HG02571 (cell line): ENCODE data around the gene PCCA.
A peak's percentile ranks its signal among the peaks of the same experiment; 100 is the strongest.
"Not testable (repeated sequence)": the region's sequence is repeated elsewhere in the genome, so short reads cannot be mapped to it uniquely, and the experiment has no call there.

ENCODE experiments used
- ATAC-seq: cut with Tn5 transposase; IDR thresholded peaks from one replicate; pipeline ENCODE4 v1.9.1; 2021; ENCODE audit warnings: mild to moderate bottlenecking, moderate library complexity; ENCODE audit not compliant: unreplicated experiment

The PCCA gene

DNA sequence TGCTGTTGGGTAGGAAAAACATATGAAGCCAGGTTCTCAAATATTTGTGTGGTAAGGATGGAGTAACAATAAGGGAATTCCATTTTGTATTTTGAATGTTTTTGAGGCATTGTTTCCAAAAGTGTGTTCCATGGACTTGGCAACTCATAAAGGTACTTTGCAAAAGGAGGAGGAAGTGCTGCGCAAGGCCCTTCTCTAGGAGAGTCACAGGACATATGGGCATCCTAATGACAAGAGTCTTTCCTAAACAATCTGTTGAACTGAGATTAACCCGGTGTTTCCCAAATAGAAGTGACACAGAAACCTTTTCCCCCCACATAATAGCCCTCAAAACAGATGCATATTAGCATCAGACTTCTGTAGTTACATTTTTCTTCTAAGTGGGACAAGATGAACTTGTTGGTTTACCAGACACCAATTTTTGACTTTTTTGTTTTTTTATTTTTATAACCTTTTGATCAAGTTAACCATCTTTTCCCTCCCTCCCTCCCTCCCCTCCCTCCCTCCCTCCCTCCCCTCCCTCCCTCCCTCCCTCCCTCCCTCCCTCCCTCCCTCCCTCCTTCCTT is 209.3 kb downstream of the PCCA start:
- ATAC-seq = no peak

DNA sequence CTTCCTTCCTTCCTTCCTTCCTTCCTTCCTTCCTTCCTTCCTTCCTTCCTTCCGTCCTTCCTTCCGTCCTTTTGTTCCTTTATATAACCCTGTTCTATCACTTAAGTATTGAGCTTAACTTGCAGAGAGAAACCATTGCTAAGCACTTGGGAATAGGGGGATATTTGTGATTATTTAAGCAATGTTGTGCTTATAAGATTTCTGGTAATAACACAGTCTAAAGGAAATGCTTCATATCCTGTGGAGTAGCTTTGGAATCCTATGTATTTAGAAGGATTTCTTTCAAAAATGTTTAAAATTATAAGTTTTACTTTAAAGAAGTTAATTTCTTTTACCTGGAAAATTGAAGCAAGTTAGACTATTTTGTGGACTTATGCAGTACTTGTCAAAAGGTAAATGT is 209.8 kb downstream of the PCCA start:
- ATAC-seq = no peak

DNA sequence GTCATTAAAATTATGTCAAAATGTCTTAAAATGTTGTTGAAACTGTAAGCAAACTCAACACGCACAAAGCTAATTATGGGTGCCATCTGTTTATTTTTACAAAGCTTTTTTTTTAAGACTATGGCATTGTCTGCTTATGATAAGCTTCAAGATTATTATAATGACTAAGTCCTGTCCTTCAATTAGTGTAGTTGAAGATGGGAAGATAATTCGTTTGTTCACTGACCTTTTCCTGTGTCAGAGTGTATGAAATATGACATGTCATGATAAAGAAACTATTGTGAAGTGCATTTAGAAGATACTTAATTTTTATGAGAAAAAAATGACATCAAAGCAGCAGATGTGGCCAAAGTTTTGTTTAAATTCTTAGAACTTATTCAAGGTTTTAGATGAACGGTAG is 211.3 kb downstream of the PCCA start:
- ATAC-seq = no peak

DNA sequence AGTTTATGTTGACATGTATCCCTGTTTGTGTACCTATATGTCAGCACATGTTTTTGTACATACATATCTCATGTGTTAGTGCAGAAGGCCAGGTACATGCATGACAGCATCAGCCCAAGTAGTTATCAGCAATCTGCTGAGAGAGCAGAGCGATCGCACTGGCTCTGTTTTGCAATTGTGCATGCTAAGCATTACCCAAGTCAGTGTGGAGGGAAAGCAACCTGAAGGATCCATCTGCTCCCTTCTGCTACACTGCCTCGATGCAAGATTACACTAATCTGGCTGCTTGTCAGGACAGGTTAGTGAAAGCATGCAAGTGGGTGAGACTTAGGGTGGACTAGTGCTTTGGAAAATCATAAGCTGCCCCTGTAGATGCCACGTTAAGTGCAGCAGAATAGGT is 211.8 kb downstream of the PCCA start:
- no peak for ATAC-seq

DNA sequence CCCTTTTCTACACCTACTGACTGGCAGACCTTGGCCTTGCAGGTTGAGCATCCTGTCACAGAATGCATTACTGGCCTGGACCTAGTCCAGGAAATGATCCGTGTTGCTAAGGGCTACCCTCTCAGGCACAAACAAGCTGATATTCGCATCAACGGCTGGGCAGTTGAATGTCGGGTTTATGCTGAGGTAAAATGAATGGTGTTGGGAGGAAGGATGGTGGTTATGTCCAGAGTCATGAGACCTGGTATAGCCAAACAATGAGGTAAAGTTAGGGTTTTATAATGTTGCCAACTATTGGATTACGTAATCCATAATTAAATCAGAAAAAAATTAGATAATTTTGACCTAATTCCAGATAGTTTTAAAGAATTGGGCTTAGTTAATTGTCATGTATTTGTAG is 212.5 kb downstream of the PCCA start:
- ATAC-seq = no peak

DNA sequence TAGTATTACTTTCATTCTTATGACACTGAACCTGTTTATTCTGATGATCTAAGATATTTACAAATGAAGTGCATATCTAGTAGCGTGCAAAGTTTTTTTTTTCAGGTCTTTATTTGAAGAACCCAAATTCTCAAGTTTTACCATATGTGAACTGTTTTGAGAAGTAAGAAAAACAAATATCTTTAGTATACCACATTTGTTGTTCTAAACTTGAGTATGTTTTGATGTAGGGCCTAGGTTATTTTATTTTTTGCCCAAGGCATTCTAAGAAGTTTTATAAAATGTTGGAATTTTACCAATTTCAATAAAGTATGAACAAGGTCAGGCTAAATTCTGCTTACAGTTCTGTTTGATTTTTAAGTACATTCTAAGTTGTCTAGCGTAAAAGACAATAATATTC is 213.5 kb downstream of the PCCA start:
- ATAC-seq = no peak

DNA sequence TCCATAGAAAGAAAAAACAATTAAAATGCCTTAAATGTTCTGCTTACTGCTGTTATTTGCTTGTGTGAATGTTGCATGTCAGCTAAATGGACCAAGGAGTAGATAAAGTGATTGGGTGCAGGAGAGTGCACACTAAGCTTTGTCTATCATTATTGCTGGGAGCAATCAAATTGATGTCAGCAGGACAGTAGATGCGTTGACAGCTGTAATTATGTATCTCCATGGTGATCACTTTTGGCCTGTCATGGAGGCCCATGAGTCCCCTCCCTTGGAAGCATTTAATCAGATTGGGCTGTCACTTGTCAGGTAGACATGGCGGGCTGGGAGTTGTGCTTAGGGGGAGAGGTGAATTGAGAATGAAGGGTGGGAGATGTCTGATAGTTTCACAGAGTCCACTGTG is 215.3 kb downstream of the PCCA start:
- no peak for ATAC-seq

DNA sequence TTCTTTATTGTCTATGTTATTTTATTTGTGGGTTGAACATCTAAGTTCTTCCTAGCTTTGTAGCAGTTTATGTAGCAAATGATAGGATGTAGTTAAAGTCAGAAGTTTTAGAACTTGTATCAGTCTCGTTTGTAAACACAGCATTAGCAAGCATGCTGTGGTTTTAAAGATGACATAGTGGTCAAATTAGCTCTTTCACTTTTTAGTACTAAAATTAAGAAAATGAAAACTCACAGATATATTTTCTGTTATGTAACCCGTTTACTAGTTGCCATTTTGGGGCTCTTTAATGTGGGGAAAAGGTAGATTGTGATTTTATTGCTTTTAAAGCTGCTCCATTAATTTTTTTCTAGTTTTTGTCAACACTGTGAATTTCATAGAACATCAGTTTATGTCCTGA is 216.5 kb downstream of the PCCA start:
- no peak for ATAC-seq

DNA sequence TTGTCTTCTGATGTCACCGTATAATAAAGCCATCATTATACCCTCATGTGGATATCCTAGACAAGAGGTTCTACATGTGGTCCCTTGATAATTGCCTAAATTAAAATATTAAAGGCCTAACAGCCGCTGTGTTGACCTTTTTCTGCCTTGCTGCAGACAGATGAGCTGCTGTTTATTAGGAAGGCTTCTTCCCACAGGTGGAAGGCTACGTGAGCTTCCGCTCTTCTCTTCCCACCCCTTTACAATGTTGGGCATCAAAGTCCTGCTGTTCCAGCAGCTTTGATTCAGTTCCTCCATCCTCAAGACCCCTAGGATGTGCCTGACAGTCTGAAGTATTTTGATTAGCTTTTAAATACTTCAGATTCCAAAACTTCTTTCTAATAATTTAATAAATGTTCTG is 217.1 kb downstream of the PCCA start:
- no peak for ATAC-seq

DNA sequence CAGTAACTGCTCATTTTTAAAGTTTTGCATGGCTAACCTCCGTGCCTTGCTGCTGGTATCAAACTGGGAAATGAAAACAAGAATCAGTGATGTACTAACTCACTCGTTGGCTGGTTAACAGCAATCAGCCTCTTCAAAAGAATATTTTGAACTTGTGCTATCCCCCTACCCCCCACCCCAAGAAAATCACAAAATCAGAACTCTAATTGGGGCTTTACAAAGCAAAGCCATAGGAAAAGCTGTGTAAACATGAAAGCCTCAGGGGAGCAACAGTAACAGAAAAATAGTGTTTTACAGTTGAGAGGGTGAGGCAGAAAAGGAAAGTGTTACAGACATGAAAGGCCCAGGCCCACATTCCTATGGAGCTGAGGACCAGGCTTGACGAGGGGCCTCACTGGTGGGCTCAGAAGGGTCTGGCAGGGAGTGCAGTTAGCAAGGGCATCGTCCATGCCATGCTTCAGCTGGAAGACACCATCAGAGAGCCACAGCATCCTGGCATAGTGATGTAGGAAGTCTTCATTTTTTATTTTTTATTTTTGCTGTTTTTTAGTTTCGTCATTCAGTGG is 217.6 kb downstream of the PCCA start:
- no peak for ATAC-seq

DNA sequence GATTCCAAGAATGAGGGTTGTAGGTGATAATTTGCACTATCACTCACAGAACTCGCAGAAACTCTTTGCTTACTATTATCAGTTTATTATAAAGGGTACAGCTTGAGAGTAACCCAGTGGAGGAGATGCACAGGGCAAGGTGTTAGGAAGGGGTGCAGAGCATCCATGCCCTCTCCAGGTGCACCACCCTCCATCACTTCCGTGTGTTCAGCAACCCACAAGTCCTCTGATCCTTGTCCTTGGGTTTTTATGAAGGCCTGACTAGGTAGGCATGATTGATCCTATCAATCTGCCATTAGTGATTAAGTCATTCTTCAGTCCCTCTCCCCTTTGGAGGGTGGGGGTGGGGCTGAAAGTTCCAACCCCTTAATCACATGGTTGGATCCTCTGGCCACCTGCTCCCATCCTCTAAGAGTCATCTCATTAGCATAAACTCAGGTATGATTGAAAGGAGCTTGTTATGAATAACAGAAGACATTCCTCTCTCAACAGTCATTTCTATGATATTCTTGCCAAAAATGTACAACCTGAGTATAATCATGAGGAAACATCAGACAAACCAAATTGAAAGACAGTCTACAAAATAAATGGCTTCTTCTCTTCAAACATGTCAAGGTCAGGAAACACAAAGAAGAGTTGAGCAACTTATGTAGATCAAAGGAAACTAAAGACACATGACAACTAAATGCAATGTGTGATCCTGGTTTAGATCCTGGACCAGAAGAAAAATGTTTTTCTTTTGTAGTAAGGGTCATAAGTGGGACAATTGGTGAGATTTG is 225.4 kb downstream of the PCCA start:
- ATAC-seq = no peak

DNA sequence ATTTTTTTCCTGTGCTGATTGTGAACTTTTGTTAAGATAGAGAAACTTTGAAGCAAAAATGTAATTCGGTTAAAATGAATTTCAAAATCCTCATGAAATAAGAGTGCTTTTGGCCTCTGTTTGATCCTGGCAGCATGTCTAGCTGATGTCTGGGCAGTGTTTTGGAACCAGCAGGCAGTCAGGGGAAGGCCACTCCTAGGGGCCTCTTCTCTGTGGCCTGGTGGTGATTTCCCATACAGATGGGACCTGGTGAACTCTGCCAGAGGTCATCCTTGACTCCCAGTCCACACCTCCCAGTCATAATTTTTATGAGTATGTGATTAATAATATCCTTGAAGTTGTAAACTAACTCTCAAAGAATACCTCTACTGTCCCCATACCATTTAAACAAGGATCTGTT is 226.6 kb downstream of the PCCA start:
- ATAC-seq = peak; percentile 70

DNA sequence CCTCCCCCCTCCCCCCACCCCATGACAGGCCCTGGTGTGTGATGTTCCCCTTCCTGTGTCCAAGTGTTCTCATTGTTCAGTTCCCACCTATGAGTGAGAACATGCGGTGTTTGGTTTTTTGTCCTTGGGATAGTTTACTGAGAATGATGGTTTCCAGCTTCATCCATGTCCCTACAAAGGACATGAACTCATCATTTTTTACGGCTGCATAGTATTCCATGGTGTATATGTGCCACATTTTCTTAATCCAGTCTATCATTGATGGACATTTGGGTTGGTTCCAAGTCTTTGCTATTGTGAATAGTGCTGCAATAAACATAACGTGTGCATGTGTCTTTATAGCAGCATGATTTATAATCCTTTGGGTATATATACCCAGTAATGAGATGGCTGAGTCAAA is 229.6 kb downstream of the PCCA start:
- not testable (repeated sequence) for ATAC-seq

DNA sequence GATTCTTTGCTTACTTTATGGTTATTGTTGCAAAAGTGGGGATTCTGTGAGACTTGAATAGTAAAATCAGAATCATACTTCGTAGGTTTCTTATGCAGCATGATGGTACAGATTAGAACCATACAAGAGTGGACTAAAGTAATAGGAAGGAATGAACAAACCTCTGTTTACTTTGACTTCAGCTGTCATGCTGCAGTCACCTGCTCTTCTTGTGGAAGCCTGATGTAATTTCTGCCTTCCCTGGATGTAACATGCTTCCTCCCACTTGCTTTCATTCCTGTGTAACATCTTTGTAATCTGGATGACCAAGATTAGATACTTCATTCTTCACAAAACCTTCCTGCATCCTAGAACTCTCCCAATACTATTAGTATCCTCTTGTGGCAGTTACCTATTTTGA is 235.0 kb downstream of the PCCA start:
- no peak for ATAC-seq

DNA sequence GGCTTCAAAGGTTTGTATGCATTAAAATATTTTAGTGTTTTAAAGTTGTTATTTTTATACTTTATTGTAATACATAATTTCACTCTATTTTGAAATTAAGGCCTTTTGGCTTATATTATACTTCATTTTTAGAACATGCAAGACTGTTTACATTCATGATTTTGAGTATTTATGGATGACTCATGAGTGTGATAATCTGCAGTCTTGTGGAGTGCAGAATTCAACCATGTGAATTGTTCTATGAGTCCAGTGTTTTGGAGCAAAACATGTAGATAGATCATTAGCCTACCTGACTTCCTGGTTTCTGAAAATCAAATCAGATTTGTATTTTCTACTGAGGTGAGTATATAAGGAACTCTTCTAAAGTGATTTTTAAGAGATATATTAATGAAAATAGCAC is 241.8 kb downstream of the PCCA start:
- no peak for ATAC-seq

DNA sequence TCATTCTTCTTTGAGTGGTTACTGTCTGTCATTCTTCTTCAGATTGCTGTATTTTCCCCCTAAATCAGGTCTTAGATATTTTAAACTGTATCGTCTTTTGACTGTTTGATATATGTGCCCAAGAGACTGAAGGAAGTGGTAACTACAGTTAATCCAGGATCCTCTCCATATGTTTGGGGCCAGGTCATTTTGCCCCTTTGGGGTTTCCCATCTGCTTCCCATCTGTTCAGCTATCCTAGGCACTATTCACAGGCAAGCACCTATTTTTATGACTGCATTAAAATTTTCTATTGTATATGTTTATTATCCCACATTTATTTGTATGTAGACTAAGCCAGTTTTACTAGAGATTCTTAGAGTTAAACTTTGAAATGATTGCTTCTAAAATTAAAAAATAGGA is 244.2 kb downstream of the PCCA start:
- no peak for ATAC-seq

DNA sequence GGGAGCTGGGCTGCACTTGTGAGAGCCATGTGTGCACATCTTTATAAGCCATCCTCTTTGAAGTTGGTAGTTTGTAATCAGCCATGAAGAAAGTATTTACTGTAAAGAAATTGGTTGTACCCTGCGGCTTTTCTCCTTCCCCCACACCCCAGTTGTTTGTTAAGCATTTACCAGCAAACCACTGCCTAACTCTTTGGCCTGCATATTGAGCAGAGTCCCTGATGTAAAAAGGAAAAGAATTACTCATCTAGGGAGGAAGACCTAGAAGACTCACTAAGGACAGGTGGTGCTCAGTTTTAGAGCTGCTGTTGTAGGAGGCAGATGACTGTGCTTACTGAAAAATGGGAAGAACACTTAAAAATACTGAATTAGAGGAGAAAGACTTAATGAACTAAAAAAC is 245.3 kb downstream of the PCCA start:
- ATAC-seq = peak; percentile 85

DNA sequence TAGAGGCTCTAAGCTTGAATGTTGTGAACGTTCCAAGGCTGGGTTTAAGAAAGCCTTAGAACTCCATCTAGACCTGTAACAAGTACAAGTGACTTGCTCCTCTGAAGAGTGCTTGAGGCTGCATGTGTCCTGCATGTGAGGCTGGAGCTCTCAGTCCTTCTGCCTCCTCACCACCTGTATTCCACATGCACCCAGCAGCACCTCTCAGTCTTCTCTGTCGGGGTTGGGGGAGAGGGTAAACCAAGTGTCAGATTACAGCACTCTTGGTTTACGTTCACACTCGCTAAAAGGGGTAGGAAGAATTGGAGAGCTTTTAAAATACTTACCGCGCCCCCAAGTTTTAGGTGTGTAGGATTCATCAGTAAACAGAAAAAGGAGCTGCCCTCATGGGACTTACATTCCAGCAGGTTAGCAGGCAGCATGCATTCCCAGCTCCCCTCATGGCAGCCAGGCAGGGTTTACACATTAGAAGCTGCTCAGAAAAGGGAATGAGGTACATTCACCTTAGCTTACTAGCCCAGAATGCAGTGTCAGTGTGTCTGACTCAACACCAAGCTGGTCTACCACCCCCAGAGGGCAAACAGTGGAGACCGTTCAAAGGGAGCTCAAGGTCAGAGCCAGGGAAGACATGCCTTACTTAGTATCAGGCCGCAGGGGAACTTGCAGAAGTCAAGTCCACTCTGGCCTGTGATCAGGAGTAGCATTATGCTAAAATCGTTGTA is 248.1 kb downstream of the PCCA start:
- no peak for ATAC-seq

DNA sequence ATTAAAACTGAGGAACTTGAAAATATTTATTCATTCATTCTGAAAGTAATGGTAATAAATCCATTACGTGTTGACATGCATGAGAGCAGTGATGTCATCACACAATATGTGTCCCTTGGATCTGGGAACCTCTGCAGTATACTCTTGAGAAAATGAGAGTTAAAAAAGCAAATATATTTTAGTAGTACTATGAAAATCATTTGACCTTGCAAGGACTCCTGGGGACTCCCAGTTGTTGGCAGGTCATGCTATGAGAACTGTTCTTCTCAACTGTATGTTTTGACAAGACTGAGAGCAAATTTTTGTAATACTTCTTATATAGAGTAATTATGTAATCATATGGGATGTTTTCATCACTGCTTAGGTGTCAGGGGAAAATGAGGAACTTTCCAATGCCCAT is 249.4 kb downstream of the PCCA start:
- no peak for ATAC-seq

DNA sequence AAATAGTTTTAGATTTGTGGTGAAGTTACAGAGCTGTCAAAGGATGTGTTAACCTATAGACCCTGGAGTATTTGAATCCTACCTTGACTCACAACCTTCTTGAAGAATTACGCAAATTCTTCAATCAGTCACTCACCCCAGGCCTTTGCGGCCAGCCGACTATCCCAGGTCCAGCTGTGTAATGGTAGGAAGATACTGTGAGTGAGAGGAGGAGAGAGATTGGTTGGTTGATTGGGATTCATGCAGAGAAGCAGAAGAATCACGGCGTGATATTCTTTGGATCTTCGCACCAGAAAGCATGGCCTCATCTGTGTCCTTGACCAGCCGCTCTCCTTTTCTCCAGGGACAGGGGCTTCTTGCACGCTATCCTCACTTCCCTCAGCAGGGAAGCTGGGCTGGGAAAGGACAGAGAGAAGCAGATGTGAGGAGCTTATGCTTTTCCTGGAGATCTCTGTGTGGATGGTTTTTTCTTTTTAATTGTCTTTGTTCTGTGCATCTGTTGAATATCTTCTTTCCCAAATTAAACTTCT is 250.6 kb downstream of the PCCA start:
- no peak for ATAC-seq

DNA sequence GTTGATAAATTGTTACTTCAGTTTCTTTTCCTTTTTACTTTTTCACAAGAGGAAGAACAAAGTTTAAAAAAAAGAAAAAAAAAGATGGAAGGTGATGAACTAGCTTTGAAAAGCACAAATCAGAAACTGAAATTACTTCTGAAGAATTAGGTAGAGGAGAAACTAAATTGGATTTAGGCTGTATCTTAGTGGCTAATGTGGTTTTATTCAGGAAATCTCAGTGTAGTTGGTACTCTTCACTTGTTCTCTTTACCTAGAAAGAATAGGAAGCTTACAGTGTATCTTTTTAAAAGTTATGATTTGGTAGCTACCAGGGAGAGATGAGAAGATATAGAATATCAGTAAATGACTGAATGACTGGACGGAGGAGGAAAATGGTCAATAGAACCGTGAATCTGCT is 252.0 kb downstream of the PCCA start:
- no peak for ATAC-seq

DNA sequence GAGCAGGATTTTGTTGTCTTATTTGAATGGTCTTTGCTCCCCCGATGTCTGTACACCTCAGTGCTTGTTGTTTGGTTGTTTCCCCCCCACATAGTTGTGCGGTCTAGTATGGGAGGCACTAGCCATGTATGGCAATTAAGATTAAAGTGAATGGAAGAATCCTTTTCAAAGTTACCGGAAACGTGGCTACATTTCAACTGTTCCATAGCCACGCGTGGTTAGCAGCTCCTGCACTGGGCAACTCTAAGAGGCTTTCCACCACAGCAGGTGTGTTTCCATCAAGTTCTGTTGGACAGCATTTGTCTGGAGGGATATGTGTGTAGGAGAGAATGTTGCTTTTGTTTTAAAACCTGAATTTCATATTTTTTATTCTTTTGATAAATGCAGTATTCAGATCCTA is 252.4 kb downstream of the PCCA start:
- no peak for ATAC-seq
